CD4-positive, alpha-beta T cell (primary cell): ENCODE results near the gene PIP5K1B. TPM values are rescaled to one million over a fixed set of nuclear protein-coding genes. Genes with fewer than 3 reads are reported as not detected.

ENCODE experiments used
- ATAC-seq: fragments of 200-7000 bp; cut with Tn5 transposase; one replicate; pipeline ENCODE4 v1.10.0; 2022; ENCODE audit warnings: mild to moderate bottlenecking; ENCODE audit not compliant: poor library complexity
- CTCF ChIA-PET: fragments of 350-600 bp; sonication (Branson Sonifier 250); formaldehyde crosslinking; loops from one replicate; lab custom pipeline; 2021; ENCODE audit warnings: antibody characterized with exemption, inconsistent platforms; lab: Charles Lee
- POLR2A ChIA-PET: fragments of 350-600 bp; sonication (Branson Sonifier 250); formaldehyde crosslinking; loops from one replicate; lab custom pipeline; 2021; ENCODE audit warnings: antibody characterized with exemption, inconsistent platforms; lab: Charles Lee
- DNase-seq, 14 experiments: peaks; one replicate each; pipeline ENCODE4 v3.0.0-alpha.2; 2013 to 2020; ENCODE audit warnings: mixed read lengths in 2 of 14
- H3K27ac ChIP-seq, 2 donors: one replicate each; pipeline versions ENCODE4 v1.5.1 to v1.7.0; 2013; ENCODE audit warnings: low read length in 2 of 2, low read depth in 1 of 2, mild to moderate bottlenecking in 1 of 2
- H3K27me3 ChIP-seq, 2 experiments: 1 replicate in 1 of 2; 2 replicates in 1 of 2; pipeline versions ENCODE4 v1.6.1 to v1.7.0; 2013; ENCODE audit warnings: low read length in 2 of 2, control low read depth in 1 of 2, mild to moderate bottlenecking in 1 of 2, moderate library complexity in 1 of 2; ENCODE audit not compliant: insufficient read depth in 2 of 2, control insufficient read depth in 1 of 2
- H3K36me3 ChIP-seq: one replicate; pipeline ENCODE4 v1.6.1; 2013; ENCODE audit warnings: low read length, control low read depth; ENCODE audit not compliant: insufficient read depth
- H3K4me1 ChIP-seq: one replicate; pipeline ENCODE4 v1.6.1; 2013; ENCODE audit warnings: low read length, control low read depth; ENCODE audit not compliant: insufficient read depth
- H3K4me3 ChIP-seq: one replicate; pipeline ENCODE4 v1.5.1; 2013; ENCODE audit warnings: mild to moderate bottlenecking, low read length, moderate library complexity
- H3K9me3 ChIP-seq, 2 experiments: 1 replicate in 1 of 2; 2 replicates in 1 of 2; pipeline versions ENCODE4 v1.6.1 to v1.7.0; 2013; ENCODE audit warnings: low read length in 2 of 2, mild to moderate bottlenecking in 2 of 2, control low read depth in 1 of 2, moderate library complexity in 1 of 2; ENCODE audit not compliant: control insufficient read depth in 1 of 2, insufficient read depth in 1 of 2
- H3K27ac Mint-ChIP-seq: one replicate; pipeline ENCODE4 v1.8.0; 2020; ENCODE audit warnings: mixed read lengths
- H3K27me3 Mint-ChIP-seq: one replicate; pipeline ENCODE4 v1.8.0; 2021; ENCODE audit warnings: mixed read lengths
- H3K36me3 Mint-ChIP-seq: one replicate; pipeline ENCODE4 v1.8.0; 2021; ENCODE audit warnings: low read depth, mixed read lengths
- H3K4me1 Mint-ChIP-seq: one replicate; pipeline ENCODE4 v1.8.0; 2021; ENCODE audit warnings: low read depth, mixed read lengths
- H3K4me3 Mint-ChIP-seq: one replicate; pipeline ENCODE4 v1.8.0; 2020; ENCODE audit warnings: mild to moderate bottlenecking, mixed read lengths
- H3K9me3 Mint-ChIP-seq: one replicate; pipeline ENCODE4 v1.8.0; 2020; ENCODE audit warnings: mixed read lengths
- CTCF ChIP-seq: fragments of 200-600 bp; IDR thresholded peaks from one replicate; pipeline ENCODE4 v1.8.0; 2022; ENCODE audit warnings: antibody characterized with exemption, mild to moderate bottlenecking
- intact Hi-C, 2 experiments: fragments of 100-400 bp; cut with DNase I in 1 of 2; cut with micrococcal nuclease in 1 of 2; formaldehyde crosslinking; loops; one replicate each; pipeline versions ENCODE4 v1.15.1 to v1.9.0; 2023 to 2025; cut with DNase I, micrococcal nuclease
- total RNA-seq, 174 experiments: library from RNA in 2 of 174; stranded (reverse) in 2 of 174; gene quantifications; one replicate each; pipeline ENCODE4 v1.2.3 and lab custom pipeline; 2021 to 2026

PIP5K1B gene
- total RNA-seq, 2 experiments from 2014 or later: not detected

- H3K27me3 Mint-ChIP-seq: no peaks in the 10 kb centered on the region
- Histone ChIP-seq H3K36me3 (no peaks in the 10 kb centered on the region), H3K4me3 (no peak overlapping the region), H3K27me3 (no peaks in the 10 kb centered on the region), H3K4me1 (no peaks in the 10 kb centered on the region), H3K27ac (no peak overlapping the region), H3K9me3 (no peaks in the 10 kb centered on the region)
- no peak for ATAC-seq
- CTCF ChIA-PET: no interaction called here
- intact Hi-C loops: no loop called here
- POLR2A ChIA-PET: no interaction called here
- no peaks in the 10 kb centered on the region for H3K4me1 Mint-ChIP-seq
- no peak for DNase-seq
- no peak overlapping the region for H3K27ac Mint-ChIP-seq
- H3K9me3 Mint-ChIP-seq: no peaks in the 10 kb centered on the region
- H3K4me3 Mint-ChIP-seq: no peak overlapping the region
- no peak for TF ChIP-seq CTCF
- no peaks in the 10 kb centered on the region for H3K36me3 Mint-ChIP-seq
Observed at GRCh38 chr9:68847765-68848164, 142.7 kb downstream of the PIP5K1B start.

GRCh38 chr9:68851657-68852056, 146.6 kb downstream of the PIP5K1B start:
- ChIA-PET POLR2A (no interaction called here), CTCF (no interaction called here)
- Histone ChIP-seq H3K9me3 (no peaks in the 10 kb centered on the region), H3K27ac (no peak overlapping the region), H3K4me1 (no peaks in the 10 kb centered on the region), H3K4me3 (no peak overlapping the region), H3K36me3 (no peaks in the 10 kb centered on the region), H3K27me3 (no peaks in the 10 kb centered on the region)
- no peak for ATAC-seq
- Mint-ChIP-seq H3K27me3 (no peaks in the 10 kb centered on the region), H3K27ac (no peak overlapping the region), H3K4me1 (no peaks in the 10 kb centered on the region), H3K36me3 (no peaks in the 10 kb centered on the region), H3K4me3 (no peak overlapping the region), H3K9me3 (no peaks in the 10 kb centered on the region)
- DNase-seq: no peak
- TF ChIP-seq CTCF: no peak
- intact Hi-C loops: no loop called here

- H3K36me3 ChIP-seq: no peaks in the 10 kb centered on the region
- H3K27me3 Mint-ChIP-seq: no peaks in the 10 kb centered on the region
- CTCF ChIA-PET: no interaction called here
- no peak overlapping the region for H3K27ac ChIP-seq
- DNase-seq: no peak
- no peak overlapping the region for H3K4me3 Mint-ChIP-seq
- H3K9me3 Mint-ChIP-seq: no peaks in the 10 kb centered on the region
- no peaks in the 10 kb centered on the region for H3K4me1 ChIP-seq
- no peaks in the 10 kb centered on the region for H3K9me3 ChIP-seq
- no peaks in the 10 kb centered on the region for H3K36me3 Mint-ChIP-seq
- POLR2A ChIA-PET: no interaction called here
- H3K27ac Mint-ChIP-seq: no peak overlapping the region
- intact Hi-C loops: no loop called here
- no peak overlapping the region for H3K4me3 ChIP-seq
- ATAC-seq: no peak
- H3K27me3 ChIP-seq: no peaks in the 10 kb centered on the region
- H3K4me1 Mint-ChIP-seq: no peaks in the 10 kb centered on the region
- no peak for TF ChIP-seq CTCF
Observed at GRCh38 chr9:68852941-68853340, 147.9 kb downstream of the PIP5K1B start.
